GM19328 (cell line): ENCODE data around the gene OR51B6.
"Not testable (repeated sequence)": the region's sequence is repeated elsewhere in the genome, so short reads cannot be mapped to it uniquely, and the experiment has no call there.

Source experiments
- ATAC-seq: cut with Tn5 transposase; IDR thresholded peaks from one replicate; pipeline ENCODE4 v1.9.1; 2021; ENCODE audit warnings: mild to moderate bottlenecking, moderate library complexity; ENCODE audit not compliant: unreplicated experiment

Gene OR51B6

GRCh38 chr11:5363679-5364078 is 12.4 kb downstream of the OR51B6 start:
- ATAC-seq, result no peak

DNA sequence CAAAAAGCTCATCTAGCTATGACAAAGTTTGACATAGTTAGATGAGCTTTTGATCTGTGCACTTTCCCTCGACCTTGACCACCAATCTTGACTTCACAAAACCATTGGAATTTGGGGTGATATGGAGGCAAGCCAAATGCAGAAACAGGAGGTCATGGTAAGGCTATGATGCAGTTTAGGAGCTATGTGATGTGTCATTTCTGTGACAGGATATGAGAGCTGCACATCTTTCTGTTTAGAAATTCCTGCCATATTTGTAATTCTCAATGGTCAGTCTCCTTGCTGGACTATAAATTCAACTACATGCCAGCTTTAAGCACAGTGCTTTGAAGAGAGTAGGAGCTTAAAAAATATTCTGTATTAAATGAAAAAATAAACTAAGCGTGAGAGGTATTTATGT is 12.9 kb downstream of the OR51B6 start:
- no peak for ATAC-seq

DNA sequence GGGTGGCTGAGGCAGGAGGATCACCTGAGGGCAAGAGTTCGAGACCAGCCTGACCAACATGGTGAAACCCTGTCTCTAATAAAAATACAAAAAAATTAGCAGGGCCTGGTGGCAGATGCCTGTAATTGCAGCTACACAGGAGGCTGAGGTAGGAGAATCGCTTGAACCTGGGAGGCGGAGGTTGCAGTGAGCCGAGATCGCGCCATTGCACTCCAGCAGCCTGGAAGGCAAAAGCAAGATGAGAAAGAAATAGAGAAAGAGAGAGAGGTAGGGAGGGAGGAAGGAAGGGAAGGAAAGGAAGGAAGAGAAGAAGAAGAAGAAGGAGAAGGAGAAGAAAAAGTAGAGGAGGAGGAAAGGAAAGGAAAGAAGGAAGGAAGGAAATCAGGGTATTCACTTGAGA is 15.1 kb downstream of the OR51B6 start:
- ATAC-seq, result not testable (repeated sequence)

DNA sequence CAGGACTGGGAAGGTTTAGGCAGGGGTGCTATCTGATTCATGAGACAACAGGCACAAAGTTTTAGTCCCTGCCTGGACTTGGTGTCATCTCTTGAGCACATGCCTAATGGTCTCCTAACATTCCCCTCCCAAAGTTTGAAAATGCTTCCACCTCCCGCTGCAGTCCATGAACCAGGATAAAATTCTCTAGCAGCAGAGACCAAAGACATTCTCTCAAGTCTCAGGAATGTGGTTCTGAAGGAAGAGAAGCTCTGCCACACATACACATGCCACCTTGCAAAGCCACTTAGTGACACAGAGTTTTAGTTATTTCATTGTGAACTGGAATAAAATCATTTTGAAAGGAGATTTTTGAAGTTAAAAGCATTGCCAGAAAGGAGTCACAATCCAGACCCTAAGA is 15.5 kb downstream of the OR51B6 start:
- no peak for ATAC-seq

- no peak for ATAC-seq
Measured at GRCh38 chr11:5367448-5368074, 16.3 kb downstream of the OR51B6 start.

GRCh38 chr11:5368502-5369043 is 17.3 kb downstream of the OR51B6 start:
- ATAC-seq, result no peak

- ATAC-seq, result no peak
Measured at GRCh38 chr11:5369789-5370188, 18.5 kb downstream of the OR51B6 start.

DNA sequence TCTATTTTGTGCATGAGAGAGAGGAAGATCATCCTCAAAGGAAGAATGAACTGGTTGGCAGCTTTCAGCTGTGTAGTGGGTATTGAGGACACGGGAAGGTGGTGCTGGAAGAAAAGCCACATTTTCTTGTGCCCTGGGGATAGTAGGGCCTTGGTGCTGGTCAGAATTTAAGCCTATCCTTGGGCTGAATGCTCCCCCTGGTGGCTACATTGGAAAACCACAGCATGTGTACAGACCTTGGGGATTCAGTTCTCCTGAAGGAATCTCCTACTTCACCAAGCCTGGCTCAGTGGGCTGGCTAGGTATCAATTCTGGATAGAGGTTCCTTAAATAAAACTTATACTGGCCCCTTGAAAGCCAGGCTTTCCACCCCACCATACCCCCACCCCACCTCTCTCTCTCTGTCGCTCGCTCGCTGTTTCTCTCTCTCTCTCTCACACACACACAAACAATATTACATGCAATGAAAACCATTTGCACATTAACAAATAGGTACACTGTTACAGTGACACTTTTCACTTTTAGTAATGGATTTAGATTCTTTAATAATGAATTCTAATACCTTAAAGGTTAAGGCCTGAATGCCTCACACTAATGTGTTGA is 29.5 kb downstream of the OR51B6 start:
- no peak for ATAC-seq

DNA sequence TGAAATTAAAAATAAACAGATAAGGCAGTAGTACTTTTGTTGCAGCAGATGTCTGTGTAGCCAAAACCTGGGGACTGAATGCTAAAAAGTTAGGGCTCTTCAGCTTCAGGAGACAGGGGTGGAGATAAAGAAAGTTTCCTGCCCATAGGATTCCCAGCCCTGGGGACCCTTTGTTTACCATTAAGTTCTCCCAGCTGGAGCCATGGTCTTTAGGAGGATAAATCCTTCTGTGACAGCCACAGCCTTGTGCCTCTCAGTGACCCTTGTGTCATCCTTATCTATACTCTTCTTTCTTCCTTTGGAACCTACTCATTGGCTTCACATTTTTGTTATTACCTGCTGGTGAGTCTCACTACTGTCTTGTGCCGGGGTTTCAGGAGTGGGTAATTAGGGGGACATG is 32.3 kb downstream of the OR51B6 start, which contains the start of gene OR51M1:
TSS of gene OR51M1 (plus strand) at position 237 of the 400 bp plus-strand sequence. CDS start 5,587 bp downstream, outside the sequence.
- ATAC-seq, result no peak

DNA sequence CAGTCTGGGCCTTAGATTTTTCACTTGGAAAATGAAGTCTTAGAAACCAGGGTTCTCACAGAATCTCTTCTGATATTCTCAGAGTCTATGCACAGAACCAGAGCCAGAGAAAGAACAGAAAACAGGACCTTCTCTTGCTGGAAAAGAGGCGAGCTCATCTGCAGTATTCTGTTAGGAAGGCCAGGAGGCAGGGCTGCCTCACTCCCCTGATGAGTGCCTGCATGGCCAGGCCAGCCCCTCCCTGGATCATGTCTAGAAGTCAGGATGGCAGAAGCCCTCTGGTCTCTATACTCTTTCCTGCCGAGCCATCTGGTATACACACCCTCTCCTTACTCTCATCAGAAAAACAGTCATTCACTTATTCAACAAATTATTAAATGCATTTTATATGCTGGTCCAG is 33.0 kb downstream of the OR51B6 start:
- no peak for ATAC-seq

DNA sequence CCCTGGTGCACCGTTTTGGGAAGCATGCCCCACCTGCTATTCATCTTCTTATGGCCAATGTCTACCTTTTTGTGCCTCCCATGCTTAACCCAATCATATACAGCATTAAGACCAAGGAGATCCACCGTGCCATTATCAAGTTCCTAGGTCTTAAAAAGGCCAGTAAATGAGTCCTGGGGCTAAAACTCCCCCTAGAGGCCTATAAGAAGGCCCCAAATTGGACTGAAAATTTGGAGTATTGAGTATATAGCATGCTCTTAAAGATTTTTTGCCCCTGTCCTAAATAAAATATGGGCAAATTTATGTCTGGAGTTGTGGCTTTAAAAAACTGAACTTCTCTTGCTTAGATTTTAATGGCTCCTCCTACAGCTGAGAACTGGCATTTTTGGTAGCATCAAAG is 38.9 kb downstream of the OR51B6 start:
- ATAC-seq, result no peak

- ATAC-seq, result no peak
Measured at GRCh38 chr11:5394091-5394490, 42.8 kb downstream of the OR51B6 start.

DNA sequence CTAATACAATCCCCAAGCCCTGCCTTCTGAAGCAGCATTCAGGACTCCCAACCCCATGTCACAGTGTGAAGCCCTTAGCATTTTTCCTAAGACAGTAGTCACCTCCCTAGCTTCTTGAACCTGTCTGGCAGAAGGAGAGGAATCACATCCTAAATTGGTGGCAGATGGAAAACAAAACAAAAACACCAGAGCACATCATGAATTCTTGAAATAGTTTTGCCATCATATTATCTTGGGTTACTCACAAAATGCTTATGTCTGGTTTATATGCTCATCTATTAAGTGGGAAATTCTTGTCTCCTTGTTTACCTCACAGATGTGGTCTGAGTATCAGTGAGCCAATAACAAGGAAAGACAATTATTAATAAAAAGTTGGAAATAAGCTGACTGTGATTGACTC is 47.6 kb downstream of the OR51B6 start:
- no peak for ATAC-seq
